Astrocyte (in vitro differentiated cells and primary cell): ENCODE results near the gene BAZ1A. TPM values are rescaled to one million over a fixed set of nuclear protein-coding genes. Genes with fewer than 3 reads are reported as not detected.
A peak's percentile ranks its signal among the peaks of the same experiment; 100 is the strongest.

Source experiments
- DNase-seq: peaks from one replicate; pipeline ENCODE4 v3.0.0-alpha.2; 2010; ENCODE audit warnings: low read depth
- FAIRE-seq: peaks from 2 replicates; lab custom pipeline; 2011; peaks lifted over from hg19 to GRCh38; lab: Jason Lieb, UNC
- H2AFZ ChIP-seq: 2 replicates; pipeline ENCODE4 v1.6.0; 2012; ENCODE audit warnings: low read depth, low read length, inconsistent platforms
- H3K27ac ChIP-seq: 2 replicates; pipeline ENCODE4 v1.5.1; 2011; ENCODE audit warnings: low read depth, low read length, inconsistent platforms
- H3K27me3 ChIP-seq: 2 replicates; pipeline ENCODE4 v1.6.0; 2011; ENCODE audit warnings: low read length, inconsistent platforms; ENCODE audit not compliant: insufficient read depth
- H3K36me3 ChIP-seq: 2 replicates; pipeline ENCODE4 v1.5.1; 2011; ENCODE audit warnings: low read length, inconsistent platforms; ENCODE audit not compliant: insufficient read depth
- H3K4me1 ChIP-seq: 2 replicates; pipeline ENCODE4 v1.5.1; 2011; ENCODE audit warnings: low read length, inconsistent platforms; ENCODE audit not compliant: insufficient read depth
- H3K4me2 ChIP-seq: 2 replicates; pipeline ENCODE4 v1.6.0; 2012; ENCODE audit warnings: low read length, inconsistent platforms
- H3K4me3 ChIP-seq: 2 replicates; pipeline ENCODE4 v1.5.1; 2011; ENCODE audit warnings: low read depth, mild to moderate bottlenecking, low read length, inconsistent platforms; ENCODE audit not compliant: insufficient read depth
- H3K79me2 ChIP-seq: 2 replicates; pipeline ENCODE4 v1.6.0; 2012; ENCODE audit warnings: mild to moderate bottlenecking, low read length, inconsistent platforms; ENCODE audit not compliant: insufficient read depth
- H3K9ac ChIP-seq: 2 replicates; pipeline ENCODE4 v1.6.0; 2012; ENCODE audit warnings: mild to moderate bottlenecking, low read length, inconsistent platforms
- H3K9me3 ChIP-seq: 2 replicates; pipeline ENCODE4 v1.5.1; 2012; ENCODE audit warnings: low read depth, mild to moderate bottlenecking, low read length, inconsistent platforms; ENCODE audit not compliant: insufficient read depth
- H4K20me1 ChIP-seq: 2 replicates; pipeline ENCODE4 v1.6.0; 2012; ENCODE audit warnings: low read length, inconsistent platforms; ENCODE audit not compliant: insufficient read depth
- H3K27ac Mint-ChIP-seq: one replicate; pipeline ENCODE4 v1.8.0; 2021; ENCODE audit warnings: mild to moderate bottlenecking, mixed read lengths; ENCODE audit not compliant: unreplicated experiment
- H3K27me3 Mint-ChIP-seq: one replicate; pipeline ENCODE4 v1.8.0; 2021; ENCODE audit warnings: low read depth, mixed read lengths; ENCODE audit not compliant: unreplicated experiment
- H3K36me3 Mint-ChIP-seq: one replicate; pipeline ENCODE4 v1.8.0; 2021; ENCODE audit warnings: low read depth, mixed read lengths; ENCODE audit not compliant: unreplicated experiment
- H3K4me1 Mint-ChIP-seq: one replicate; pipeline ENCODE4 v1.8.0; 2021; ENCODE audit warnings: low read depth, mixed read lengths; ENCODE audit not compliant: unreplicated experiment
- H3K4me3 Mint-ChIP-seq: one replicate; pipeline ENCODE4 v1.8.0; 2021; ENCODE audit warnings: mild to moderate bottlenecking, moderate library complexity, mixed read lengths; ENCODE audit not compliant: unreplicated experiment
- H3K9me3 Mint-ChIP-seq: one replicate; pipeline ENCODE4 v1.8.0; 2021; ENCODE audit warnings: mild to moderate bottlenecking, mixed read lengths; ENCODE audit not compliant: unreplicated experiment
- EZH2 ChIP-seq: IDR thresholded peaks from 2 replicates; pipeline ENCODE4 v1.6.1; 2012; ENCODE audit warnings: mild to moderate bottlenecking, low read length, inconsistent platforms; ENCODE audit not compliant: insufficient read depth
- total RNA-seq: library from RNA; stranded (reverse); gene quantifications from 2 replicates; pipeline ENCODE4 v1.2.1, GENCODE V29; 2021
- TF ChIP-seq, protein P1 (sequence below): IDR thresholded peaks from 2 replicates; pipeline ENCODE4 v1.5.1; 2011; ENCODE audit warnings: low read depth, mild to moderate bottlenecking, inconsistent platforms, low read length, moderate library complexity; ENCODE audit not compliant: insufficient read depth

Gene BAZ1A
- total RNA-seq, 1 donor from 2014 or later, result 36.9 TPM

DNA sequence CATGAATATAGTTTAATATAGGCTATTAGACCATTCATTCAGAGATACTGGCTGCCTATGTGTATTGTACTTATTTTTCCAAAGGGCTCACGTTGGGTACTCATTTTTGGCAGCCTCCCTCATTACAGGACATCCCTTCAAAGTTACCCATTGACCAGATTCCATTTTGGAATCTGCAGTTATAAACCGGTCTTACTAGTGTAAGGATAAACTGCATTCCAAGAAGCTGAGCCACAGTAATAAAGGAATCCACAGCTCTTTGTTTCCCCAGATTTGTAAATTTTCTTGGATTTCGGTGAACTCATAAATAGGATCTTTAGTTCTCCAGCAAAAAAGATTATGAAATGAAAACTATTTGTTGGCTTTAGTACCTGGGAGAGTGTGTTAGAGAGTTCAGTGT is 141.9 kb downstream of the BAZ1A start:
- Mint-ChIP-seq H3K9me3 (peaks cover 2% of the 10 kb centered on the region), H3K4me1 (peaks cover 8% of the 10 kb centered on the region), H3K27ac (no peak overlapping the region), H3K27me3 (no peaks in the 10 kb centered on the region), H3K36me3 (no peaks in the 10 kb centered on the region), H3K4me3 (no peak overlapping the region)
- no peaks in the 10 kb centered on the region for H3K36me3 ChIP-seq
- no peaks in the 10 kb centered on the region for H3K27me3 ChIP-seq
- no peaks in the 10 kb centered on the region for H3K4me1 ChIP-seq
- no peak overlapping the region for H3K27ac ChIP-seq
- H3K4me3 ChIP-seq, result no peak overlapping the region
- no peak overlapping the region for H3K9ac ChIP-seq
- no peaks in the 10 kb centered on the region for H4K20me1 ChIP-seq
- DNase-seq (peak; percentile 71), FAIRE-seq (peak; percentile 39)
- H3K4me2 ChIP-seq, result peak overlapping the region; percentile 30
- H3K79me2 ChIP-seq, result no peaks in the 10 kb centered on the region
- peak overlapping the region; percentile 2 for H2AFZ ChIP-seq
- TF ChIP-seq EZH2, result no peak
- TF ChIP-seq, protein P1, sequence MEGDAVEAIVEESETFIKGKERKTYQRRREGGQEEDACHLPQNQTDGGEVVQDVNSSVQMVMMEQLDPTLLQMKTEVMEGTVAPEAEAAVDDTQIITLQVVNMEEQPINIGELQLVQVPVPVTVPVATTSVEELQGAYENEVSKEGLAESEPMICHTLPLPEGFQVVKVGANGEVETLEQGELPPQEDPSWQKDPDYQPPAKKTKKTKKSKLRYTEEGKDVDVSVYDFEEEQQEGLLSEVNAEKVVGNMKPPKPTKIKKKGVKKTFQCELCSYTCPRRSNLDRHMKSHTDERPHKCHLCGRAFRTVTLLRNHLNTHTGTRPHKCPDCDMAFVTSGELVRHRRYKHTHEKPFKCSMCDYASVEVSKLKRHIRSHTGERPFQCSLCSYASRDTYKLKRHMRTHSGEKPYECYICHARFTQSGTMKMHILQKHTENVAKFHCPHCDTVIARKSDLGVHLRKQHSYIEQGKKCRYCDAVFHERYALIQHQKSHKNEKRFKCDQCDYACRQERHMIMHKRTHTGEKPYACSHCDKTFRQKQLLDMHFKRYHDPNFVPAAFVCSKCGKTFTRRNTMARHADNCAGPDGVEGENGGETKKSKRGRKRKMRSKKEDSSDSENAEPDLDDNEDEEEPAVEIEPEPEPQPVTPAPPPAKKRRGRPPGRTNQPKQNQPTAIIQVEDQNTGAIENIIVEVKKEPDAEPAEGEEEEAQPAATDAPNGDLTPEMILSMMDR, result no peak
- H3K9me3 ChIP-seq, result no peaks in the 10 kb centered on the region

DNA sequence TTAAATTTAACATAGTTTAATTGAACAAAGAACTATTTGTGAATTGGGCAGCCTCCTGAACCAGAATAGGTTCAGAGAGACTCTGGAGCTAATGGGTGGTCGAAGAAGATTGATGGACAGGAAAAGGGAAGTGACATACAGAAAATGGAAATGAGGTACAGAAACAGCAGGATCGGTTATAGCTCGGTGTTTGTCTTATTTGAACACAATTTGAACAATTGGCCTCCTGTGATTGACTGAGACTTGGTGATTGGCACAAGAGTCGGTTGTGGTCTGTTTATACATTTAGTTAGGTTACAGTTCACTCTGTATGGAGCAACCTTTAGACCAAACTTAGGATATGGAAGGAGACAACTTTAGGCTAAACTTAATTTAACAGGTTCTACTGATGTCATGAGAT is 142.4 kb downstream of the BAZ1A start:
- Histone ChIP-seq H3K27ac (no peak overlapping the region), H2AFZ (no peak overlapping the region), H3K79me2 (no peaks in the 10 kb centered on the region), H3K4me1 (no peaks in the 10 kb centered on the region), H4K20me1 (no peaks in the 10 kb centered on the region), H3K36me3 (no peaks in the 10 kb centered on the region), H3K9me3 (no peaks in the 10 kb centered on the region), H3K4me2 (no peak overlapping the region), H3K9ac (no peak overlapping the region), H3K4me3 (no peak overlapping the region), H3K27me3 (no peaks in the 10 kb centered on the region)
- peaks cover 2% of the 10 kb centered on the region for H3K9me3 Mint-ChIP-seq
- no peak for TF ChIP-seq EZH2
- TF ChIP-seq, protein P1, result no peak
- no peaks in the 10 kb centered on the region for H3K36me3 Mint-ChIP-seq
- H3K4me1 Mint-ChIP-seq, result peaks cover 8% of the 10 kb centered on the region
- H3K4me3 Mint-ChIP-seq, result no peak overlapping the region
- DNase-seq (no peak), FAIRE-seq (peak; percentile 55)
- no peaks in the 10 kb centered on the region for H3K27me3 Mint-ChIP-seq
- H3K27ac Mint-ChIP-seq, result no peak overlapping the region

DNA sequence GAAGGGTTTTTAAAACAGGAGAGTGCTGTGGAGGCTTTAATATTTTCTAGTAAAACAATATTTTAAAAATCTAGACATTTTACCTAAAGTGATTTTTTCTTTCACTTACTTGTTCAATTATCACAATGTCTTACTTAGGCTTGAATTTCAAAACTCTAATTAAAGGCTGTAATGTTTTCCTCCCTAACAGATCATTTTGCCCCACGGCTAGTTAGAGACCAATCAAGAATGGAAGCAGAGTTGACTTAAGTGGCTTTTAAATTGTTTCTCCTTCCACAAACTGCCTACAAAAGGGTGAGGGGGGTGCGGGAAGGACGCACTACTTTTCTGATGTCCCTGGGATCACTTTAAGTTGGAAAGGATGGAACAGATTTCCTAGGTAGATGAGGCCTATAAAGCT is 151.3 kb downstream of the BAZ1A start:
- peaks cover 4% of the 10 kb centered on the region for H3K4me1 Mint-ChIP-seq
- no peak overlapping the region for H3K4me3 Mint-ChIP-seq
- Histone ChIP-seq H3K4me2 (no peak overlapping the region), H3K79me2 (no peaks in the 10 kb centered on the region), H3K9ac (no peak overlapping the region), H3K27me3 (no peaks in the 10 kb centered on the region), H4K20me1 (no peaks in the 10 kb centered on the region), H3K4me3 (no peak overlapping the region), H3K4me1 (no peaks in the 10 kb centered on the region), H3K27ac (no peak overlapping the region), H3K36me3 (no peaks in the 10 kb centered on the region), H2AFZ (no peak overlapping the region), H3K9me3 (no peaks in the 10 kb centered on the region)
- no peak overlapping the region for H3K27ac Mint-ChIP-seq
- H3K9me3 Mint-ChIP-seq, result no peaks in the 10 kb centered on the region
- no peaks in the 10 kb centered on the region for H3K36me3 Mint-ChIP-seq
- no peak for FAIRE-seq
- H3K27me3 Mint-ChIP-seq, result no peaks in the 10 kb centered on the region
- TF ChIP-seq, protein P1, result no peak
- no peak for TF ChIP-seq EZH2
- DNase-seq, result no peak
